Measurements from ENCODE around the gene SYNE2. TPM values are rescaled to one million over a fixed set of nuclear protein-coding genes. Genes with fewer than 3 reads are reported as not detected.
"Not testable (repeated sequence)": the region's sequence is repeated elsewhere in the genome, so short reads cannot be mapped to it uniquely, and the experiment has no call there.

The SYNE2 gene
- total RNA-seq, 1 donor, result 131 TPM

- no peaks in the 10 kb centered on the region for H3K4me1 ChIP-seq (ENCODE audit: insufficient read depth, low read length)
- no peak overlapping the region for H3K4me3 ChIP-seq (ENCODE audit: low read length)
- no peaks in the 10 kb centered on the region for H3K9me3 ChIP-seq (ENCODE audit: low read depth, low read length)
- no peaks in the 10 kb centered on the region for H3K27me3 ChIP-seq (ENCODE audit: insufficient read depth, low read length)
Measured at GRCh38 chr14:64149921-64150320, 297.1 kb downstream of the SYNE2 start.

DNA sequence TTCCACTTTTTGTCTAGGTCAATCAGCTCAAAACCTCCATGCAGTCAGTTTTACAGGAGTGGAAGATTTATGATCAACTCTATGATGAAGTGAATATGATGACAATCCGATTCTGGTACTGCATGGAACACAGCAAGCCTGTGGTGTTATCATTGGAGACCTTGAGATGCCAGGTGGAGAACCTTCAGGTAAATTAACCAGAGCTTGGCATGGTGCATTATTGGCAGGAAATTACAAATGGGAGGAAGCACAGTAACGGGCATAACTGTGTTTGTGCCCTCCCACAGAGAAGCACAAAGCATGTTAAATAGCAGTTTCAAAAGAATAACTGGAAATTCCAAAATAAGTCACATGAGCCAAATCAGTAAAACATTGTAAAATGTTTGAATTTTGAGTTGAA lies 305.8 kb downstream of the SYNE2 start:
- Histone ChIP-seq H3K4me1 (ENCODE audit: insufficient read depth, low read length) (no peaks in the 10 kb centered on the region), H3K9me3 (ENCODE audit: low read depth, low read length) (no peaks in the 10 kb centered on the region), H3K4me3 (ENCODE audit: low read length) (no peak overlapping the region), H3K27me3 (ENCODE audit: insufficient read depth, low read length) (no peaks in the 10 kb centered on the region)

GRCh38 chr14:64159588-64159987 lies 306.8 kb downstream of the SYNE2 start:
- Histone ChIP-seq H3K27me3 (ENCODE audit: insufficient read depth, low read length) (no peaks in the 10 kb centered on the region), H3K4me3 (ENCODE audit: low read length) (no peak overlapping the region), H3K9me3 (ENCODE audit: low read depth, low read length) (no peaks in the 10 kb centered on the region), H3K4me1 (ENCODE audit: insufficient read depth, low read length) (no peaks in the 10 kb centered on the region)

DNA sequence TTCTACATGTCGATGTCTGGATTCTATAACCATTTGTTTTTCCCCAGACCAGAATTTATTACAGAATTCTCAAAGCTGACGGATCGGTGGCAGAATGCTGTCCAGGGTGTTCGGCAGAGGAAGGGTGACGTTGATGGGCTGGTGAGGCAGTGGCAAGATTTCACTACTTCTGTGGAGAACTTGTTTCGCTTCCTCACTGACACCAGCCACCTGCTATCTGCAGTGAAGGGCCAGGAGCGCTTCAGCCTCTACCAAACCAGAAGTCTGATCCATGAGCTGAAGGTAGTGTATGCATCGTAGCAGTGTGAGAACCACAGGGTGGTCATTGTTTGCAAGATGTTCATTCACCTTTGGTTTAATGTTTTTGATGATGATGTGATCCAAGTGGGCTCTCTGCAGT lies 317.4 kb downstream of the SYNE2 start:
- H3K4me3 ChIP-seq (ENCODE audit: low read length), result no peak overlapping the region
- H3K4me1 ChIP-seq (ENCODE audit: insufficient read depth, low read length), result no peaks in the 10 kb centered on the region
- H3K9me3 ChIP-seq (ENCODE audit: low read depth, low read length), result no peaks in the 10 kb centered on the region
- no peaks in the 10 kb centered on the region for H3K27me3 ChIP-seq (ENCODE audit: insufficient read depth, low read length)

DNA sequence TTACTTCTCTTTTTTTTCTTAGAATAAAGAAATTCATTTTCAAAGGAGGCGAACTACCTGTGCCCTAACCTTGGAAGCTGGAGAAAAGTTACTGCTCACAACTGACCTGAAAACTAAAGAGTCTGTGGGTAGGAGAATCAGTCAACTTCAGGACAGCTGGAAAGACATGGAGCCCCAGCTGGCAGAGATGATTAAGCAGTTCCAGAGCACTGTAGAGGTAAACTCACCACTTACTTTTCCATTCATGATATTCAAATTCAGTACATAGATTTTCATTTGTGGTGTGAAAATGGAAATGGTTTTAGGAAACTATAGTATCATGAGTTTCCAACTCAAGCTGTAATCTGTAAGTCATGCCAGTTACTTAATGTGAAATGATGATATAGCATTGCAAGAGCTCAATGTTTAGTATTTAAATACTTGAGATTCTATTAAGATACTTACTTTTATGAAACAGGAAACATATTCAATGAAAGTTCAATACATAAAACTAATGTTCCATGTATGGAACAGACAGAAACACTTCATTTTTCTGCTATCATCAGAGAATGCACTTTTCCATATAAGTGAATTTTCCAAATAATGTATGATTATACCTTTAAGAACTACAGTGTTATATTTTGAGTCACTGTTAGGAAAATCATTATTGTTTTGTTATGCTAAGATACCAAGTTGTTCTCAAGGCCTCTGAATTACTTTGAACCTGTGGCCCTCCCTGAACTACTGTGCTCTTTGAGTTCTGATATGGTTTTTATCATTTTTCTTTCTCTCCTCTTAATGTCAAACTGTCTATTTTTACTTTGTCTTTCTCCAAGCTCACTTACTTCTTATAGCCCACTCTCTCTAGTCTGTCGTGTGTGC lies 322.3 kb downstream of the SYNE2 start:
- Histone ChIP-seq H3K27me3 (ENCODE audit: insufficient read depth, low read length) (no peaks in the 10 kb centered on the region), H3K4me3 (ENCODE audit: low read length) (no peak overlapping the region)

GRCh38 chr14:64176330-64176729 lies 323.5 kb downstream of the SYNE2 start:
- Histone ChIP-seq H3K4me1 (ENCODE audit: insufficient read depth, low read length) (no peaks in the 10 kb centered on the region), H3K4me3 (ENCODE audit: low read length) (no peak overlapping the region), H3K27me3 (ENCODE audit: insufficient read depth, low read length) (no peaks in the 10 kb centered on the region), H3K9me3 (ENCODE audit: low read depth, low read length) (no peaks in the 10 kb centered on the region)

More for the DNA sequence above, 322.3 kb downstream of the SYNE2 start:
- Histone ChIP-seq H3K4me1 (ENCODE audit: insufficient read depth, low read length) (no peaks in the 10 kb centered on the region), H3K9me3 (ENCODE audit: low read depth, low read length) (no peaks in the 10 kb centered on the region)

- H3K4me1 ChIP-seq (ENCODE audit: insufficient read depth, low read length), result no peaks in the 10 kb centered on the region
- H3K4me3 ChIP-seq (ENCODE audit: low read length), result no peak overlapping the region
- no peaks in the 10 kb centered on the region for H3K9me3 ChIP-seq (ENCODE audit: low read depth, low read length)
- H3K27me3 ChIP-seq (ENCODE audit: insufficient read depth, low read length), result no peaks in the 10 kb centered on the region
Measured at GRCh38 chr14:64178814-64179213, 326.0 kb downstream of the SYNE2 start.

DNA sequence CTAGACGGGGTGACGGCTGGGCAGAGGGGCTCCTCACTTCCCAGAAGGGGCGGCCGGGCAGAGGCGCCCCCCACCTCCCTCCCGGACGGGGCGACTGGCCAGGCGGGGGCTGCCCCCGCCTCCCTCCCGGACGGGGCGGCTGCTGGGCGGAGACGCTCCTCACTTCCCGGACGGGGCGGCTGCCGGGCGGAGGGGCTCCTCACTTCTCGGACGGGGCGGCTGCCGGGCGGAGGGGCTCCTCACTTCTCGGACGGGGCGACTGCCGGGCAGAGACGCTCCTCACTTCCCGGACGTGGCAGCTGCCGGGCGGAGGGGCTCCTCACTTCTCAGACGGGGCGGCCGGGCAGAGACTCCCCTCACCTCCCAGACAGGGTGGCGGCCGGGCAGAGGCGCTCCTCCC lies 330.1 kb downstream of the SYNE2 start:
- H3K4me3 ChIP-seq (ENCODE audit: low read length), result not testable (repeated sequence)

DNA sequence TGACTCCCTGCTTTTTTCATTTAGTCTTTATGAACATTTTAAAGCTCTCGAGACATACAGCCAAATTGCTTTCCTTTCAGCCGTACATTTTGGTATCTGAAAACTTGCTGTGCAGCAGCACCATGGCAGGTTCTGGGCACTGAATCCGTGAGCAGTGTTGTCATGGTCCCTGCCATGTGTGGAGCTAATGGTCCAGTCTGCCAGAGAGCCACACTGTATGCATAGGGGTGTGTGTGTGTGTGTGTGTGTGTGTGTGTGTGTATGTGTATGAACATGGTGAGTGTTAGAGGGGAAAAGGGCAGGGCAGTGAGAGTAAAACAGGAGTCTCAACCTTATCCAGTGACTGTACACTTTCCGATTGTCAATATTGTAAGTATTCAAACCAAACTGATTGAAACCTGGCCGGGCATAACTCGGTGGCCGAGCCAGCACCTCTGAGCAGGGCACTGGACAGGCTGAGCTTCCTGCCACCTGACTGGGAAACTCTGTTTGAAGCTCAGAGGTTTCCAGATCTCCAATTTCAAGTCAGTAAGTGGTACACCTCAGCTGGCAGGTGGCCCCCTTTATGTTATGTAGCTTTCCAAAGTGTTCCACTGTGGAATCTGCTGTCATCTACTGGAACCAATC lies 331.4 kb downstream of the SYNE2 start:
- Histone ChIP-seq H3K4me1 (ENCODE audit: insufficient read depth, low read length) (no peaks in the 10 kb centered on the region), H3K4me3 (ENCODE audit: low read length) (no peak overlapping the region), H3K9me3 (ENCODE audit: low read depth, low read length) (no peaks in the 10 kb centered on the region), H3K27me3 (ENCODE audit: insufficient read depth, low read length) (no peaks in the 10 kb centered on the region)

More for the DNA sequence above, 330.1 kb downstream of the SYNE2 start:
- H3K27me3 ChIP-seq (ENCODE audit: insufficient read depth, low read length); H3K4me1 ChIP-seq (ENCODE audit: insufficient read depth, low read length); H3K9me3 ChIP-seq (ENCODE audit: low read depth, low read length): not testable (repeated sequence)

DNA sequence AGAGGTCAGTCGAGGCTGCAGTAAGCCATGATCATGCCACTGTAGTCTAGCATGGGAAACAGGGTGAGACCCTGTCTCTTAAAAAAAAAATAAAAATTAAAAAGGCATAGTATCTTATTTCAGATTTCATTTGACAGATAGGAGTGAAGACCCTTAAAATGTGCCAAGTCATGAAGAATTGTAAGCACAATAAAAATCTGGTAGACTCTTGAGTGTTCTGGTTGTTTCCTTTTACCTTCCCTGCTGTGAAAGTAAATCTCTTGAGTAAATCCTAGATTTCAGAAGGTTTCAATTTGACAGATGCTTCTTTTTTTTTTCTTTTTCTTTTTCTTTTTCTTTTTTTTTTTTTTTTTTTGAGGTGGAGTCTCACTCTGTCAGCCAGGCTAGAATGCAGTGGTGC lies 332.4 kb downstream of the SYNE2 start:
- no peaks in the 10 kb centered on the region for H3K27me3 ChIP-seq (ENCODE audit: insufficient read depth, low read length)
- no peaks in the 10 kb centered on the region for H3K4me1 ChIP-seq (ENCODE audit: insufficient read depth, low read length)

GRCh38 chr14:64186231-64187129 lies 333.7 kb downstream of the SYNE2 start:
- no peaks in the 10 kb centered on the region for H3K27me3 ChIP-seq (ENCODE audit: insufficient read depth, low read length)
- H3K4me1 ChIP-seq (ENCODE audit: insufficient read depth, low read length), result no peaks in the 10 kb centered on the region
- no peak overlapping the region for H3K4me3 ChIP-seq (ENCODE audit: low read length)
- no peaks in the 10 kb centered on the region for H3K9me3 ChIP-seq (ENCODE audit: low read depth, low read length)

More for the DNA sequence above, 332.4 kb downstream of the SYNE2 start:
- no peak overlapping the region for H3K4me3 ChIP-seq (ENCODE audit: low read length)
- no peaks in the 10 kb centered on the region for H3K9me3 ChIP-seq (ENCODE audit: low read depth, low read length)

DNA sequence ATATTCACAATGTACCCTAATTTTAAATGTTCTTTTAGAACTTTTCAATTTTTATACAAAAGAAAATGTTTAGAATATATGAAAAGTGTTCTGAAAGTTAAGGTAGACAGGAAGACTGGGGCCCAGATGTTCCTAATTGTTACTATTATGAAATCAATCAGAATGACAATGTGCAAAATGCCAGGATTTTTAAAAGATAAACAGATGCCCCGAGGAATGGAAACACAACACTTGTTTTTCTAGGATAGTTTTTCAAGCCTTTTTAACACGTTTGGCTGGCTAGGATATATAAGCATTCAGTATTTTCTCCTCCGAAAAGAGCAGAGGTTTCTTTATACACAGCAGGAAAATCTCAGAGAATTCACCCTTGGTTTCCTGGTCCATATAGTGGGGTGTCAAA lies 334.5 kb downstream of the SYNE2 start:
- Histone ChIP-seq H3K4me1 (ENCODE audit: insufficient read depth, low read length) (no peaks in the 10 kb centered on the region), H3K4me3 (ENCODE audit: low read length) (no peak overlapping the region), H3K9me3 (ENCODE audit: low read depth, low read length) (no peaks in the 10 kb centered on the region), H3K27me3 (ENCODE audit: insufficient read depth, low read length) (no peaks in the 10 kb centered on the region)

GRCh38 chr14:64190974-64191502 lies 338.2 kb downstream of the SYNE2 start:
- H3K9me3 ChIP-seq (ENCODE audit: low read depth, low read length), result no peaks in the 10 kb centered on the region
- peaks cover 15% of the 10 kb centered on the region for H3K4me1 ChIP-seq (ENCODE audit: insufficient read depth, low read length)
- no peaks in the 10 kb centered on the region for H3K27me3 ChIP-seq (ENCODE audit: insufficient read depth, low read length)
- H3K4me3 ChIP-seq (ENCODE audit: low read length), result no peak overlapping the region

DNA sequence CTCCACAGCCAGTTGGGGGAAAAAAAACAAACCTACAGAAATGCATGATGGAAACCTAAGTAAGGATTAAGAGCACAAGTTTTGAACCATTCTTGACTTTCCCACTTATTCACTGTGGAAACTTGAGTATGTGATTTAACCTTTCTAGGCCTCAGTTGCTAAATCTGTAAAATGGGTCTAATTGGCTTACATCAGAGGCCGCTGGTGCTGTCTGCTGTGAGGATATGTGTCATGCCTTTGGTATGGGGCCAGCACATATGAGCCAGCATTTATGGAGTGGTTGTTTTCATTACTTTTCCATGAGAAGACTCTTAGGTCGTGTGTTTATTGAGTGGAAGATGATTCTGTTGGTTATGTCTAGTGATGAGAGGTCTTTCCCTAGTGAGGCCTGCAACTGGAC lies 339.0 kb downstream of the SYNE2 start:
- no peak overlapping the region for H3K4me3 ChIP-seq (ENCODE audit: low read length)
- no peaks in the 10 kb centered on the region for H3K9me3 ChIP-seq (ENCODE audit: low read depth, low read length)
- no peaks in the 10 kb centered on the region for H3K27me3 ChIP-seq (ENCODE audit: insufficient read depth, low read length)
- peaks cover 21% of the 10 kb centered on the region for H3K4me1 ChIP-seq (ENCODE audit: insufficient read depth, low read length)

DNA sequence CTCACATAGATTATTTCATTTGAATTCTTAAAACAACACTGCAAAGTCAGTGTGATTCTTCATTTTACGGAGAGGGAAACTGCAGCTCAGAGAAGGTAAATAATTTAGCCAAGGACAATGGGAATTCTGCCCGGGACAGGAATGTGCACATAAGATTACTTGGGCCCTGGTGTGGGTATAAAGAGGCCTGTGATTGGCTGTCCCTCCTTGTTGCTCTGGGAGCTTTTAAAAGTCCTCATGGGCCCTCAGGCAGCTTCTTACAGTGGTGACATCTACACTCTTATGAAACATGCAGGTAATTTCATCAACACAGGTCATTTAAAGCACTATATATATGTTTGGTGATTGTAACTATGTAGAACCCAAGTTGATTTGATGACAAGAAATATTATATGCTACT lies 341.0 kb downstream of the SYNE2 start:
- H3K9me3 ChIP-seq (ENCODE audit: low read depth, low read length), result no peaks in the 10 kb centered on the region
- no peaks in the 10 kb centered on the region for H3K27me3 ChIP-seq (ENCODE audit: insufficient read depth, low read length)
- no peak overlapping the region for H3K4me3 ChIP-seq (ENCODE audit: low read length)
- peaks cover 31% of the 10 kb centered on the region for H3K4me1 ChIP-seq (ENCODE audit: insufficient read depth, low read length)
